GM06990 (cell line): Measurements from ENCODE around the gene LASP1NB.
"Not testable (repeated sequence)": the region's sequence is repeated elsewhere in the genome, so short reads cannot be mapped to it uniquely, and the experiment has no call there.

Experiments
- DNase-seq: peaks from one replicate; pipeline ENCODE4 v3.0.0-alpha.2; 2011; ENCODE audit not compliant: insufficient read length; ENCODE audit errors: extremely low read depth
- H3K27me3 ChIP-seq: replicated peaks from 2 replicates; pipeline ENCODE4 v1.6.0; 2011; ENCODE audit warnings: low read length; ENCODE audit not compliant: control insufficient read depth, insufficient read depth
- H3K36me3 ChIP-seq: 2 replicates; pipeline ENCODE4 v1.5.1; 2011; ENCODE audit warnings: low read length; ENCODE audit not compliant: control insufficient read depth, insufficient read depth
- H3K4me3 ChIP-seq: replicated peaks from 2 replicates; pipeline ENCODE4 v1.5.1; 2011; ENCODE audit warnings: low read depth, mild to moderate bottlenecking, control low read depth, low read length
- TF ChIP-seq, protein P1 (sequence below): IDR thresholded peaks from 2 replicates; pipeline ENCODE4 v1.5.1; 2011; ENCODE audit warnings: low read length, control low read depth, mild to moderate bottlenecking, inconsistent platforms; ENCODE audit not compliant: insufficient read depth, poor library complexity, severe bottlenecking

Gene LASP1NB

DNA sequence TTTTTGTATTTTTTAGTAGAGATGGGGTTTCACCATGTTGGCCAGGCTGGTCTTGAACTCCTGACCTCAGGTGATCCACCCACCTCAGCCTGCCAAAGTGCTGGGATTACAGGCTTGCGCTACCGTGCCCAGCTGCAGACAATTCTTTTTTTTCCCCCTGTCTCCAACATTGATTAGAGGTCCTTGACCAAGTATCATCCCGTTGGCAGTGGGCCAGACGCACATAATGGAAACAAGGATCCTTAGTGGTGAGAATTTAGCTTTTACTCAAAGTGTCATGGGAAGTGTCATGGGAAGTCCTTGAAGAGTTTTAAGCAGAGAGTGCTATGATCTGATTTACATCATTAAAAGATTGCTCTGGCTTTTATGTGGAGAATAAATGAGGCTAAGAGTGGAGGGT, 43.9 kb downstream of the LASP1NB start:
- Histone ChIP-seq H3K36me3 (no peaks in the 10 kb centered on the region), H3K27me3 (no peaks in the 10 kb centered on the region), H3K4me3 (no peak overlapping the region)
- TF ChIP-seq, protein P1, sequence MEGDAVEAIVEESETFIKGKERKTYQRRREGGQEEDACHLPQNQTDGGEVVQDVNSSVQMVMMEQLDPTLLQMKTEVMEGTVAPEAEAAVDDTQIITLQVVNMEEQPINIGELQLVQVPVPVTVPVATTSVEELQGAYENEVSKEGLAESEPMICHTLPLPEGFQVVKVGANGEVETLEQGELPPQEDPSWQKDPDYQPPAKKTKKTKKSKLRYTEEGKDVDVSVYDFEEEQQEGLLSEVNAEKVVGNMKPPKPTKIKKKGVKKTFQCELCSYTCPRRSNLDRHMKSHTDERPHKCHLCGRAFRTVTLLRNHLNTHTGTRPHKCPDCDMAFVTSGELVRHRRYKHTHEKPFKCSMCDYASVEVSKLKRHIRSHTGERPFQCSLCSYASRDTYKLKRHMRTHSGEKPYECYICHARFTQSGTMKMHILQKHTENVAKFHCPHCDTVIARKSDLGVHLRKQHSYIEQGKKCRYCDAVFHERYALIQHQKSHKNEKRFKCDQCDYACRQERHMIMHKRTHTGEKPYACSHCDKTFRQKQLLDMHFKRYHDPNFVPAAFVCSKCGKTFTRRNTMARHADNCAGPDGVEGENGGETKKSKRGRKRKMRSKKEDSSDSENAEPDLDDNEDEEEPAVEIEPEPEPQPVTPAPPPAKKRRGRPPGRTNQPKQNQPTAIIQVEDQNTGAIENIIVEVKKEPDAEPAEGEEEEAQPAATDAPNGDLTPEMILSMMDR, result no peak
- DNase-seq, result no peak

DNA sequence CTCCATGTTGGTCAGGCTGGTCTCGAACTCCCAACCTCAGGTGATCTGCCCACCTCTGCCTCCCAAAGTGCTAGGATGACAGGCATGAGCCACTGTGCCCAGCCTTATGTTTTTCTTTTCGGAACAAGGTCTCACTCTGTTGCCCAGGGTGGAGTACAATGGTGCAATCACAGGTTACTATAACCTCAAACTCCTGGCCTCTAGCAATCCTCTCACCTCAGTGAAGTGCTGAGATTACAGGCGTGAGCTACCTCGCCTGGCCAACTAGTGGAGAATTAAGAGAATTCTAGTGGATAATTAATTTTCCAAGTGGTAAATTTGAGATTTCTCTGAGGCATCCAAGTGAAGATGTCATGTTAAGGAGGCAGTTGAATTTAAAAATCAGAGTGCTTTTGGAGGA, 44.7 kb downstream of the LASP1NB start:
- H3K27me3 ChIP-seq, result no peaks in the 10 kb centered on the region
- no peak overlapping the region for H3K4me3 ChIP-seq
- TF ChIP-seq, protein P1, result no peak
- no peaks in the 10 kb centered on the region for H3K36me3 ChIP-seq
- DNase-seq, result no peak

DNA sequence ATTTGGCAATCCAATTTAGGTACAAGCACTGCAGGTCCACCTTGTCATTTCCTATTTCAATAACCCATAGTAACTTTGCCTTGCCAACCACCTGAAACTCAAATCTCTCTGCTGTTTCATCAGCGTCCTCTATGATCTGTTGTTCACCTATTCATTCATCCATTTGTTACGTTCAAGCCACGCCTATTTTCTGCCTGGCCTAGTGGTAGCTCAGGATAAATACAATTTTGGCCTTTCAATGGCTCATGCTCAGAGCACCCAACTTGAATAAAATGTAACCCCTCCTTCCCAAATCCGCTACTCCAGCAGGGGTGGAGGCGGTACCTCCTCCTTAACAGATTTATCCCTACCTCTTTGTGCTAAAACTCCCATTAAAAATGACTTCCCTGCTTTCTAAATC, 45.4 kb downstream of the LASP1NB start:
- DNase-seq, result no peak
- TF ChIP-seq, protein P1, result no peak
- Histone ChIP-seq H3K36me3 (no peaks in the 10 kb centered on the region), H3K27me3 (no peaks in the 10 kb centered on the region), H3K4me3 (no peak overlapping the region)

GRCh38 chr17:38976187-38976551, 50.8 kb downstream of the LASP1NB start:
- H3K4me3 ChIP-seq, DNase-seq, H3K27me3 ChIP-seq, H3K36me3 ChIP-seq: not testable (repeated sequence)

DNA sequence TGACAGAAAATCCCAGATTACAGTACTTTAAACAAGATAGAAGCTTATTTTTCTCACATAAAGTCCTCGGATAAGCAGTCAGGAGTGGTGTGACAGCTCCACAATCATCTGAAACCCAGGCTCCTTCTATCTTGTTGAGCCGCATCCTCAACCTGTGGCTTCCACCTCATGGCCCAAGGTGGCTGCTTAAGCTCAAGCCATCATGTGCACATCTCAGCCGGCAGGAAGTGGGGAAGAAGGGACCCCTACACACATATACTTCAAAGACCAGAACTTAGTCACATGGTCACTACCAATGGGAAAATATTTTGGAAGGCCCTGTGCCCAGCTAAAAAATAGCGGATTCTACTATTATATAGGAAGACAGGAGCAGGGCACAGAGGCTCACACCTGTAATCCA, 52.8 kb downstream of the LASP1NB start:
- H3K36me3 ChIP-seq, result no peaks in the 10 kb centered on the region
- TF ChIP-seq, protein P1, result no peak
- DNase-seq, result no peak
- no peak overlapping the region for H3K4me3 ChIP-seq
- no peaks in the 10 kb centered on the region for H3K27me3 ChIP-seq
